NCI-H146 treated with DMSO at 0.1 percent for 48 hours (cell line): ENCODE measurements around the gene CRNKL1.

Source experiments
- DNase-seq: peaks from one replicate; lab custom pipeline; 2025; ENCODE audit not compliant: unreplicated experiment; lab: John Stamatoyannopoulos, UW

Gene CRNKL1

GRCh38 chr20:20052074-20052970 lies at the start of gene CRNKL1, which contains the start of gene CFAP61:
TSS of gene CRNKL1 (minus strand) at chr20:20052466. CDS start at chr20:20052342, 124 bp downstream.
TSS of gene CFAP61 (plus strand) at chr20:20052532. CDS start at chr20:20056654, 4,122 bp downstream.
- peak; percentile 97 for DNase-seq

GRCh38 chr20:20100881-20101280 lies 48.6 kb upstream of the CRNKL1 start:
- no peak for DNase-seq

GRCh38 chr20:20096421-20096820 lies 44.2 kb upstream of the CRNKL1 start:
- peak; percentile 83 for DNase-seq

GRCh38 chr20:20095114-20095872 lies 43.0 kb upstream of the CRNKL1 start:
- DNase-seq = no peak

- DNase-seq = no peak
Measured at GRCh38 chr20:20094410-20094809, 42.1 kb upstream of the CRNKL1 start.

- DNase-seq = no peak
Measured at GRCh38 chr20:20092827-20093226, 40.6 kb upstream of the CRNKL1 start.

GRCh38 chr20:20089939-20090338 lies 37.7 kb upstream of the CRNKL1 start:
- DNase-seq = no peak

- DNase-seq = no peak
Measured at GRCh38 chr20:20089018-20089417, 36.8 kb upstream of the CRNKL1 start.

GRCh38 chr20:20085812-20086211 lies 33.5 kb upstream of the CRNKL1 start:
- DNase-seq = no peak

- no peak for DNase-seq
Measured at GRCh38 chr20:20085071-20085470, 32.8 kb upstream of the CRNKL1 start.

- no peak for DNase-seq
Measured at GRCh38 chr20:20084296-20084752, 32.1 kb upstream of the CRNKL1 start.

- peak; percentile 82 for DNase-seq
Measured at GRCh38 chr20:20083807-20084206, 31.5 kb upstream of the CRNKL1 start.

GRCh38 chr20:20079102-20079784 lies 27.0 kb upstream of the CRNKL1 start:
- DNase-seq = peak; percentile 72

- DNase-seq = no peak
Measured at GRCh38 chr20:20078041-20078440, 25.8 kb upstream of the CRNKL1 start.

- no peak for DNase-seq
Measured at GRCh38 chr20:20076297-20077065, 24.2 kb upstream of the CRNKL1 start.

GRCh38 chr20:20075032-20075431 lies 22.8 kb upstream of the CRNKL1 start:
- DNase-seq = no peak

GRCh38 chr20:20073801-20074371 lies 21.6 kb upstream of the CRNKL1 start:
- DNase-seq = peak; percentile 88

- peak; percentile 30 for DNase-seq
Measured at GRCh38 chr20:20070871-20071726, 18.8 kb upstream of the CRNKL1 start.

- DNase-seq = no peak
Measured at GRCh38 chr20:20065361-20065760, 13.1 kb upstream of the CRNKL1 start.
